GM12892 (cell line): ENCODE measurements around the gene PALLD.
"Not testable (repeated sequence)": the region's sequence is repeated elsewhere in the genome, so short reads cannot be mapped to it uniquely, and the experiment has no call there.

Experiments used
- POLR2A ChIP-seq: IDR thresholded peaks from 2 replicates; pipeline ENCODE4 v1.6.1; 2011; ENCODE audit warnings: low read depth, low read length, control low read depth
- POLR2AphosphoS5 ChIP-seq: IDR thresholded peaks from 2 replicates; pipeline ENCODE4 v1.6.1; 2011; ENCODE audit warnings: low read depth, low read length, control low read depth

DNA sequence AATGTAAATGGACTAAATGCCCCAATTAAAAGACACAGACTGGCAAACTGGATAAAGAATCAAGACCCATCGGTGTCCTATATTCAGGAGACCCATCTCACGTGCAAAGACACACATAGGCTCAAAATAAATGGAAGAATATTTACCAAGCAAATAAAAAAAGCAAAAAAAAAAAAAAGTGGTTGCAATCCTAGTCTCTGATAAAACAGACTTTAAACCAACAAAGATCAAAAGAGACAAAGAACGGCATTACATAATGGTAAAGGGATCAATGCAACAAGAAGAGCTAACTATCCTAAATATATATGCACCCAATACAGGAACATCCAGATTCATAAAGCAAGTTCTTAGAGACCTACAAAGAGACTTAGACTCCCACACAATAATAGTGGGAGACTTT lies 440.6 kb downstream of the PALLD start:
- not testable (repeated sequence) for TF ChIP-seq POLR2AphosphoS5, POLR2A
